GM12873 (cell line): ENCODE data around the gene IL20RA.

ENCODE experiments used
- CTCF ChIP-seq: IDR thresholded peaks from 2 replicates; pipeline ENCODE4 v1.5.1; 2012; ENCODE audit warnings: low read depth, mild to moderate bottlenecking, moderate library complexity, low read length, control low read depth; ENCODE audit not compliant: insufficient read depth; ENCODE audit errors: missing control alignments

IL20RA gene

GRCh38 chr6:136984578-136984977 lies 60.2 kb downstream of the IL20RA start:
- no peak for TF ChIP-seq CTCF

- TF ChIP-seq CTCF, result no peak
Measured at GRCh38 chr6:136983687-136984086, 61.1 kb downstream of the IL20RA start.

GRCh38 chr6:136982928-136983327 lies 61.8 kb downstream of the IL20RA start:
- TF ChIP-seq CTCF, result no peak

- TF ChIP-seq CTCF, result no peak
Measured at GRCh38 chr6:136980070-136980469, 64.7 kb downstream of the IL20RA start.

- TF ChIP-seq CTCF, result no peak
Measured at GRCh38 chr6:136979206-136979605, 65.6 kb downstream of the IL20RA start.

- TF ChIP-seq CTCF, result no peak
Measured at GRCh38 chr6:136977075-136977474, 67.7 kb downstream of the IL20RA start.

GRCh38 chr6:136975089-136975715 lies 69.6 kb downstream of the IL20RA start:
- TF ChIP-seq CTCF, result no peak
